Kidney tubule cell (primary cell): ENCODE results near the gene KRT75.
"Not testable (repeated sequence)": the region's sequence is repeated elsewhere in the genome, so short reads cannot be mapped to it uniquely, and the experiment has no call there.

Experiments used
- DNase-seq: peaks from one replicate; pipeline ENCODE4 v3.0.0-alpha.2; 2018; ENCODE audit warnings: low spot score

The KRT75 gene

DNA sequence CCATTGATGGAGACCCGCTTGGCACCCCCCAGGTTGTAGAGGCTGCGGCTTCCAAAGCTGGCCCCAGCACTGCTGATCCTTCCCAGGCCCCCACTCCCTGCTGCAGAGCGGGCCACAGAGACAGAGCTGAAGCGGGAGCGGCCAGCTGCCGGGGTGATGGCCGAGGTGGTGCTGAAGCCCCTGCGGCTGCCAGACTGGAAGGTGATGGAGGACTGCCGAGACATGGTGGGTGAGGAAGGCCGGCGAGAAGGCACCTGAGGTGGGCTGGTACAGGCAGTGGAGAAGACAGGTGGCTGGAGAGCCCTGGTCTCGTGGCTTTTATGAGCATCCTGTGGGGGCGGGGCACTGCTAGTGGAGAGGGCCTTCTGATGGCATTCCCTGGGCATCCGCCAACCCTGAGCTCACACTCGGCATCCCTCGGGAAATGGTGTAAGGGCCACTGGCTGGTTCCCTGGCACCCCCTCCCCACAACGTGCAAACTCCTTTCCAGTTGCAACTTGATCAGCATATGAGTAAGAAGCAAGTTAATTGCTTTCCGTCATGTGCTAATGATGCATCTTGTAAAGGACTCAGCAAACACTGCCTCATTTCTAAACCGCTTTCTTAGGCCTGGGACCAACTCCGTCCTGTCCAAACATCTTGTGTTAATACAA lies at the start of gene KRT75:
Gene KRT75, minus strand, starts transcription at position 291 of the 653 bp plus-strand sequence. Its CDS starts 67 bp downstream, at position 224.
- no peak for DNase-seq

DNA sequence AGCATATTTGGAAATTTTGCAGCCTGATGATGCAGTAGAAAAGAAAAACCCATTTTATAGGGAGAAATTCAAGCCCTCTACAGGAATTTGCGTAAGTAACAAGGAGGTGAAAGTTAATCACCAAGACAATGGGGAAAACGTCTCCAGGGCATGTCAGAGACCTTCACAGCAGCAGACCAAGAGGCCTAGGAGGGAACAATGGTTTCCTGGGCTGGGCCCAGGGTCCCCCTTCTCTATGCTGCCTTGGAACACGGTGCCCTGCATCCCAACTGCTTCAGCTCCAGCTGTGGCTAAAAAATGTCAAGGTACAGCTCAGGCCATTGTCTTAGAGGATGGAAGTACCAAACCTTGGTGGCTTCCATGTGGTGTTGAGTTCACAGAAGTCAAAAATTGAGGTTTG lies 45.9 kb upstream of the KRT75 start:
- no peak for DNase-seq

DNA sequence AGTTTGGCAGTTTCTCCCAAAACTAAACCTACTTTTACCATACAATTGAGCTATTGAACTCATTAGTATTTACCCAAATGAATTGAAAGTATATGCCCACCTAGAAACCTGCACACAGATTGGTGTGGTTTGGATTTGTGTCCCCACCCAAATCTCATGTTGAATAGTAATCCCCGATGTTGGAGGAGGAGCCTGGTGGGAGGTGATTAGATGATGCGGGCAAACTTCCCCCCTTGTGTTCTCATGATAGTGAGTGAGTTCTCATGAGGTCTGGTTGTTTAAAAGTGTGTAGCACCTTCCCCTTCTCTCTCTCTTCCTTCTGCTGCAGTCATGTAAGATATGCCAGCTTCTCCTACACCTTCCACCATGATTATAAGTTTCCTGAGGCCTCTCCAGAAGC lies 43.5 kb upstream of the KRT75 start:
- DNase-seq: no peak

DNA sequence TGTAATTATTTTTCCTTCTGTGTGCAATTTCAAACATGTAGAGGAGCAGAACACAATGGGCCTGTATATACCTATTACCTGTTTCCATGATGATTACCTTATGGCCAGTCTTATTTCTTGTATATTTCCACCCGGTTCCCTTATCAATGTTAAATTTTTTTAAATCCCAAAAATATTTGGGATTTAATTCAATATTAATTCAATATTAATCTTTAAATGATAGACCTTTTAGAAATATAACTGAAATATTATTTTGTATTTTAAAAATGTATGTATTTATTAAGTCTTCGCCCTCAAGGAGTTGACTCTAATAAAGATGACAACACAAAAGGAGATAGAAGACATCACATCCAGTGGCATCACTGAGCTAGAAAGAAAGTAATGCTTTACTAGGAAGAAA lies 40.0 kb upstream of the KRT75 start:
- no peak for DNase-seq

DNA sequence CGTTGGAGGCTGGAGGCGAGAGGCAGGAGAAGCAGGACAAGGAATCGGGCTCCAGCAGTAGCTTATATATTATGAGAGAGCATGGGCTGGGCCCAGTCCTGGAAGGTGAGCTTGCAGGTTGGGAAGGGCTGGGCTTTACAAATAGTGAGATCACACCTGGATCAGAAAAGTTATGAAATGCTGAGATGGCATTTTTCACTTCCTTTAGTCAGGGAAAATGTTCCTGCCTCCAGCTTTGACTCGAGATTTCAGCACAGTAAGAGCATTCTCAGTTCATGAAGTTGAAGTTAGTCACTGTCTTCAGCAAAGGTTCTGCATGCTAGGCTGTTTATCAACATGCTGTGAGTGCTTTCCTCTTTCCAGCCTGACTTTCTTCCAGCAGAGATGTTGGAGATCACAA lies 39.6 kb upstream of the KRT75 start, which contains the start of gene KRT6C:
Gene KRT6C, minus strand, starts transcription at position 38 of the 400 bp plus-strand sequence. CDS start 68 bp downstream, outside the sequence.
- DNase-seq: no peak

DNA sequence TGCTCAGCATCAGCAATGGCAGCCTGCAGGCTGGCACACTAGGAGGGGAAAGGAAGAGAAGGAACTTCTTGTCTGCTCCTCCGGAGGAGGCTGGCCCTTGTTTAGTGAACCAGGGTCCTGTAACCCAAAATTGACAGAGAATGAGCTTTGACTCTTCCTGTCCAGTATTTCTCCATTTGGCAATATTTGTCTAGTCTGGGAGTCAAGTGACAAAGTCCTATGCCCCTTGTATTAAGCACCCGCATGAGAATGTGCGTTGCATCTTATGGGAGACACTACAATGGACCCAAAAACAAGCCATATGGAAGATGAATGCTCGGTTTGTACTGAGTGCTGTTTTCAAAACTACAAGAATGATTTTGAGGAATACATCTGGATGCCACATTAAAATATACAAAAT lies 35.7 kb upstream of the KRT75 start:
- DNase-seq: no peak

DNA sequence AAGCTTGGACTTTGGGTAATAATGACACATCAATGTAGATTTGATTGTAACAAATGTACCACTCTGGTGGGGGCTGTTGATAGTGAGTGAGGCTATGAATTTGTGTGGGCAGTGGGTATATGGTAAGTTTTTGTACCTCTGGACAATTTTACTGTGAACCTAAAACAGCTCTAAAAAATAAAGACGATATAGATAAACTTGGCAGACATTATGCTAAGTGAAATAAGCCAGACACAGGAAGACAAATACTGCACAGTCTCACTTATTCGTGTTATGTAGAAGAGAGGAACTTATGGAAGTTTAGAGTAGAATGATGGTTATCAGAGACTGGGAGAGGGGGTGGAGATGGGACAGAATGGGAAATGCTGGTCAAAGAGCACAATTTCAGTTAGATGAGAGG lies 30.7 kb upstream of the KRT75 start:
- no peak for DNase-seq

DNA sequence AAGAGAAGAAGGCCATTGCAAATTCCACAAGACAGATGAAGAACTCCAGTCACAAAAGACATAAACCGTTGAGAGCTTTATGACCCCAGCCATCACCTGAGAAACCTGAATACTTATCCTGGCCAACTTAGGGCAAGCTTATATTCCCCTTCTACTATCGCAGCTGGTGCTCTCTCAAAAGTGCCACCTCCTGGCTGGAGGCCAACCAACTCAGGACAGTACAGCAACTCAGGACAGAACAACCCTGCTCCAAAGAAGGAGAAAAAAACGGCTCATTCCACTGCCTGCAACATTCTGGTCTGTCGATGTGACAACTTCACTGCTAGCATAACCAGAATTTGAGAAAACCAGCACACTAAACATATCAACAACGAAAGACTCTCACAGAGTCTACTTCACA lies 27.5 kb upstream of the KRT75 start:
- DNase-seq: no peak

DNA sequence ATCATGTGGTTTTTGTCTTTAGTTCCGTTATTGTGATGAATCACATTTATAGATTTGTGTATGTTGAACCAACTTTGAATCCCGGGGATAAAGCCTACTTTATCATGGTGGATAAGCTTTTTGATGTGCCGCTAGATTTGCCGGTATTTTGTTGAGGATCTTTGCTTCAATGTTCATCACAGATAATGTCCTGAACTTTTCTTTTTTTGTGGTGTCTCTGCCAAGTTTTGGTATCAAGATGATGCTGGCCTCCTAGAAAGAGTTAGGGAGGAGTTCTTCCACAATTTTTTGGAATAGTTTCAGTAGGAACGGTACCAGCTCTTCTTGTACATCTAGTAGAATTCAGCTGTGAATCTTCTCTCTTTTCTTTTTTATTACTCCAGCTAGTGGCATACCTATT lies 24.7 kb upstream of the KRT75 start:
- DNase-seq: no peak

DNA sequence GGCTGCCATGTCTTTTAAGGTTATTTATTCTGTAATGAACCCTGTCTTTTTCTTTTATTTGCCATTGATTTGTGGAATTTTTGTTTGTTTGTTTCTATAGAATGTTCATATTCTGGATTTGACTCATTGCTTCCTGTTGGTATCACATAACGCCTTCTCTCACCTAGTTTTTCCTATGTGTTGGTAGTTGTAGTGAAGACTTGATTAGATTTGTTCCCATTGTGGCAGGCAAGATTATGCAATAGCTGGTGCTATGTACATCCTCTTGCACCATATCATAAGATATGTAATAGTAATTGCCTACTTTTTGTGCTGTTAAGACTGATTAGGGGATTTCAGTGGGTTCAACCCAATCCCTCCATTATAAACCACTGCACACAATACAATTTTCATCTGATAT lies 21.6 kb upstream of the KRT75 start:
- no peak for DNase-seq

DNA sequence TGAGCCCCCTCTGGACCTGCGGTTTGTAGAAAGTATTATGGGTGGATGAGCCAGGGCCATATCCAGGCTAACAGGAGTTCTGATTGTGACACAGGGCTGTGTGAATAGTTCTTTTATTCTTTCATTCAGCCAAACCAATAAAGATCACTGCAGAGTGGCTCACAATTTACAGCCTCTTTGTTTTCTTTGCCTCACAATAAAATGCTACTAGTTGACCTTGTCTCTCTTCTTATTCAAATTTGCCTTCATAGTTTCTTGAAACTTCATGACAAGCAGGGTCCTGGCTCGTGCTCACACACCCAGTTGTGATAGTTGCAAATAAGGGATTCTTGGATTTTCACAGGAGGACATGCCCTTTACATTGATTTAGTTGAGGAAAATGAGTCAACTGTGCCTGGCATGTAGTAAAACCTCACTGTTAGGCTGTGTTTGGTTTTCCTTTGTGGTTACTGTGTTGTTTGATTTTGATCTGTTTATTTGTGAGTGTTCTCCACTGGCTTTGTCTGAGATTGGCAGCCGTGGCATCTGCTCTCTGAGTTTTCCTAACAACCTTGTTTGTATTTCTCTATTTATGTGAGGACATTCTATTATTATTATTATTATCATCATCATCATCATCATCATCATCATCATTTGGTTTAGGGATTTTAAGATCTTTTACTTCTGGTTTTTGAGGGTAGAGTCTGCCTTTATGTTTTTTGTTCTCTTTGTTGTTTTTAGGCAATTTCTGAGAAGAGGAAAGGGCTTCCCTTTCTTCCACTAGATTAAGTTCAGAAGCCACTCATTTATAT lies 20.4 kb upstream of the KRT75 start:
- no peak for DNase-seq

DNA sequence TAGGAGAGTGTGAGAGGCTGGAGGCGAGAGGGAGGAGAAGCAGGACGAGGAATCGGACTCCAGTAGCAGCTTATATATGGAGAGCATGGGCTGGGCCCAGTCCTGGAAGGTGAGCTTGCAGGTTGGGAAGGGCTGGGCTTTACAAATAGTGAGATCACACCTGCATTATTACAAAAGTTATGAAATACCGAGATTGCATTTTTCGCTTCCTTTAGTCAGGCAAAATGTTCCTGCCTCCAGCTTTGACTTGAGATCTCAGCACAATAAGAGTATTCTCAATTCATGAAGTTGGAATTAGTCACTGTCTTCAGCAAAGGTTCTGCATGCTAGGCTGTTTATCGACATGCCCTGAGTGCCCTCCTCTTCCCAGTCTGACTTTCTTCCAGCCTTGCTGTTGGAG lies 17.9 kb upstream of the KRT75 start, which contains the start of gene KRT6B:
Gene KRT6B, minus strand, starts transcription at position 46 of the 400 bp plus-strand sequence. CDS start 68 bp downstream, outside the sequence.
- no peak for DNase-seq

DNA sequence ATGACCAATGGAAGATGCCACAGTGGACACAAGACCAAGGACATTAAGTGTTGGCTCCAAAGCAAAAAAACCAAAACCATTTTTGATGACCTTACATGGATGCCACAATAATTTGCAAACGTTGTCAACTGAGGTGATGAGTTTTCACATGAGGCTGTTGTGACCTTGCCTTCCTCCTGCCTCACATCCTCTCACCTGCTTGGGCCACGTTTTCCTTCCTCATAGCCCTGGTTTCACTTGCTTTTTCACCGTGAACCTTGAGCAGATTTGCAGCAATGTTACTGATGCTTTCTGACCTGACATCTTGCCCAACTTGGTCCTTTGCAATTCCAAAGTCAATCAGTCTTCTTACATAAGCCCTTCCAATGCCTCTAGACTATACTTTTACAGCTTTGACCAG lies 14.1 kb upstream of the KRT75 start:
- no peak for DNase-seq

DNA sequence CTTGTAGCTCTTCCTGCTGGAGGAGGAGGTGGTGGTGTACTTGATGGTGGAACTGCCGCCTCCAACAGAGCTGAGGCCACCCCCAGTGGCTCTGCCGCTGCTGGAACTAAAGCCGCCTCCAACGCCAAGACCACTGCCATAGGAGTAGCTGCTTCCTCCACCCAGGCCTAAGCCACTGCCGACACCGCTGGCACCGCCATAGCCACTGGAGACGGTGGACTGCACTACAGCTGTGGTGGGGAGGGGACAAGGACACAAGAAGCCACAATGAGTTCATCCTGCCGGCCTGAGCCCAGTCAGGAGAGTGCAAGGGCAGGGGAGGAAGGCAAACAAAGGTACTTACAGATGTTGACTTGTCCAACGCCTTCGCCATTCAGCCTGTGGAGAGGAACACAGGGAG lies 13.0 kb upstream of the KRT75 start:
- not testable (repeated sequence) for DNase-seq

DNA sequence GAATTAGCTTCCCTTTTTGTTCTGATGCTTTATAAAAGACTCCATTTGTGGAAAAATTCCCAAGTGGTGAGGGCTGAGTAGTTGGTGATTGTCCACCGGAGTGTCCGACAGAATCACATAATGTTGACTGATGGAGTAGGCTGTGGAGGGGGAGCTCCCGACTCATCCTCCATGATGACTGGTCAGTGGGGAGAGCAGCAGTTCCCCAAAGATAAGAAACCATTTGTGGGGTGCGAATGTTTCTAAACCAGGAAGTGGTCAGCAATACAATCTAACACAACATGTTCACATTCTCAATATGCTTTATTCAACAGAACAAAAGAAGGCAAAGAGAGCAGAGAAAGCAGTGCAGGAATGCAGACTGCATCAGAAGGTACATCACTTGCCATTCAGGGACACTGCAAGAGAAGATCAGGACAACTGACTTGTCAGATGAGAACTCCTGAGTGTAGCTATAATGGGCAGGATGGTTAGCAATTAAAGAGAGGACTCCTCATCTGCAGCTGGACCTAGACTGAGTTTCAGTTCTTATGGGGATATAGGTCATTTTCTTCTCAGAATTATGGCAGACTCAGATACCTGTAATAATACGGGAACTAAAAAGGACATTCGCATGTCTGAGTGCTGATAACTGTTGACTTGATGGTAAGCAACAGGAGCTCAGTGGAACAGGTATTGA lies 12.3 kb upstream of the KRT75 start:
- DNase-seq: no peak

DNA sequence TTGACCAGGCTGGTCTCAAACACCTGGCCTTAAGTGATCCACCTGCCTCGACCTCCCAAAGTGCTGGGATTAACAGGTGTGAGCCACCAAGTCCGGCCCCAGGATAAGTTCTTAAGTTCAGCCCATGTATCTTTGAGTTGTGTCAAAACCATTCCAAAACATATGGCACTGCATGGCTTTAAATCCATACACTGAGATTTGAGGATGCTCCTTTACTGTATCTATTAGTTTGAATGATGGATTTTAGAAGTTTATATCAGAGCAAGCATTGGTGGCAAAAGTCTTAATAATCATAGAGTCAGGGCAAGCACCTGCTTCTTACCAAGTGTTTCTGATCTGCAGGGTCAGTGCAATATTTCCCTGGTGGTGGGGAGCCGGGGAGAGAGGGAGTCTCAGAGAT lies 11.7 kb upstream of the KRT75 start:
- no peak for DNase-seq

DNA sequence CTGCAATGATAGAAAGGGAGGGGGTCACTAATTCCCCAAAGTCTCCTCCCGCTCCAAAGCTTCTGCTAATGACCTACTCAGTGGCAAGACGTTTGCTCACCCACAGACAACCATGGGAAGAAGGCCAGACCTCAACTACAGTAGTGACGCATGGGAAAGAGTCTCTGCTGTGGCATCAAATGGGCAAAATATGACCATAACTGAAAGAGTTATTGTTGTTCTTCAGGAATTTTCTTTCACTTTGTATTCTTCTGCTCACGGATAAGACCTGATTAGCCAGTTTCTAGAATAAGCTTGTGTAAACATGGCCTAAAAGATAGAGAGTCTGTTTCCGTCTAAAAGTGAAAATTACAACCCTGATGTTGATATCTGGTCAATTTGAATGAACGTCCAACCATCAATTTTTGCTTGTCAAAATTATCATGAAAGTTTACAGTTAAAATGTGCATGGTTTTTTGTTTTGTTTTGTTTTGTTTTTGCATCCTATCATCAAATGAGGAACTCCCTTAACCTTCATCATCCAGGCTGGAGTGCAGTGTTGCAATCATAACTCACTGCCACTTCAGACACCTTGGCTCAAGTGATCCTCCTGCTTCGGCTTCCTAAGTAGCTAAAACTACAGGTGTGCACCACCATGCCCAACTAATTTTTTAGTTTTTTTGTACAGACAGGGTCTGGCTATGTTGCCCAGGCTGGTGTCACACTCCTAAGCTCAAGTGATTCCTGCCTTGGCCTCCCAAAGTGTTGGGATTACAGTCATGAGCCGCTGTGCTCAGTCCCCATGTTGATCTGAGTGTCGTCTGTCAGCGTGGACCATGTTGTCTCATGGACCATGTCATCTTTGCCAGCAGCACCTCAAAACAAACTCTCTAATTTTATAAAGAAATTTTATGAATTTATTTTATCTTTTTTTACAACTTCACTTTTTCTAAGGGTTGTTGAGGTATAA lies 10.8 kb upstream of the KRT75 start:
- DNase-seq: no peak

DNA sequence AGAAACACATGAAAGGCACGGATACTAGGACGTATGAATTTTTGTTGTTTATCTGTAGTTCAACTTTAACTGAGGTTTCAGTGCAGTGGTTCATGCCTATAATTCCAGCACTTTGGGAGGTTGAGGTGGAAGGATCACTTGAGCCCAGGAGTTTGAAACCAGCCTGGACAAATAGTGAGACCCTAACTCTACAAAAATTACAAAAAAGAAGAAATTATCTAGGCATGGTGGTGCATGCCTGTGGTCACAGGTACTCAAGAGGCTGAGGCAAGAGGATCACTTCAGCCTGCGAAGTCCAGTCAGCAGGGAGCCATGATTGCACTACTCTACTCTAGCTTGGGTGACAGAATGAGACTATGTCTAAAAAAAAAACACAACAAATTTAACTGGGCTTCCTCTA lies 9.8 kb upstream of the KRT75 start:
- peak; percentile 38 for DNase-seq

DNA sequence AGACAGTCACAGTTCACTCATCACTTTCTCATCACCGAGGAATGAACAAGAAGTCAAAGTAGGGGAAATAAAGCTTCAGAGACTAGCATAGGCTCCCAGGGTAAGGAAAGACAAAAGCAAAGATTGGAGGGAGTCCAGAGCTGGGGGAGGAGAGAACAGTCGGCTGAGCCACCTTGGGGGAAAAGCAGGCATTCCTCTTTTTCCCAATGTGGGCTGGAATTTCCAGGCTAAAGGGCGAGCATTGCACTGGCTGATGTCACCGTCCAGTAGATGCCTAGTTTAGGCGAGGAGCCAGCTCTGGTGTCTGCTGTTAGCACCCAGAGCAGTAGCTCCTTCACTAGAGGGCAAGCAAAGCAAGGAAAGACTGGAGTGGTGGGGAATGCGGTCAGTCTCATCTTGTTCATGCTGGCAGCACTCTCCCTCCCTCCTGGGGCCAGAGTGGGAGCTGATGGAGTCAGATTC lies 8.5 kb upstream of the KRT75 start:
- peak; percentile 99 for DNase-seq

DNA sequence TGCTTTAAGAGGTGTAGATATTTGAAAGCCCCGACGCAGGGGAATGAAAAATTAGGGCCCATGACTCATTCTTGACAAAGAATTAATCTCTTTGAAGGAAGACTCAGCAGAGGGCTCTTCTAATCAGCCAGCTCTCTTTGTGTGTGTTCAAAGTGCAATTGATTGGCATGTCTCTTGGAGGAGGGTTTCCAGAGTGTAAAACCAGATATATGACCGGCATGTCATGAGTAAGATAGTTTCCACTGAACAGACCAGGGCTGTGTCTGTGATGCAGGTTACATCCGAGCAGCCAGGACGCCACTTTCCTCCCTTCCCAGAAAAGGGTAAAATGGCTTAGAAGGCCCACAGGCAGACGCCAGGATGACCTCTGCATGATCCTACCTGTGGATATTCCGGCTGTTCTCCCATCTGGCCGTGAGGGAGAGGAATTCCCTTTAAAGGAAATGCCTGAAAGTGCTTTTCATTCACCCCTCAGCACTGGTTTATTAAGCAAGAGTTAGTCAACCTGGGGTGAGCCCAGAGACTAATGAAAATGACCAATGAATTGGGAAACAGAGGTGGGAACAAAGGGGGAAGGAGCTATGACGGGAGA lies 7.2 kb upstream of the KRT75 start:
- peak; percentile 81 for DNase-seq

DNA sequence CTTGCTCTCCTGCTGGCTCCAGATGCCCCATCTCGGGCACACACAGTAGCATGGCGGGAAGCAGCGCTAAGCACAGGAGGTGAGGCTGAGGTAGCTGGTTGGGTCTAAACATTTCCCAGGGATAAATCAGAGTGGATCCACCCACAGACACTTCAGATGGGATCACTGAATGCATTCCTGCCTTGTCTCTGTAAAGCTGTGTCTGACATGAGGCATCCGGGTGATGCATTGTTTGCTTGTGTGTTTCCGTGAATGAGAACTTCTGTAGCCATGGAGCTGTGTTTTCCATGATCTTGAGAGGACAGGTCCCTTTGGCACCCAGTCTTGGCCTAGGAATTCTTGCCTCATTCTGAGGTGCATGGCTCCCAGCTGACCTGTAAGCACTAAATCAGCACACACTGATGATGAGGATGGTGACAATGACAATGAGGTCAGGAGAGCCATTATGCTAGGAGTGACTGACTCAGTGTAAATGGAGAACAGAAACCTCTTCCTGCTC lies 6.7 kb upstream of the KRT75 start:
- DNase-seq: peak; percentile 94
